COLO668 (cell line): ENCODE data around the gene DUOX2.
"Not testable (repeated sequence)": the region's sequence is repeated elsewhere in the genome, so short reads cannot be mapped to it uniquely, and the experiment has no call there.

ENCODE experiments used
- DNase-seq: peaks from one replicate; lab custom pipeline; 2025; ENCODE audit not compliant: unreplicated experiment; lab: John Stamatoyannopoulos, UW

Gene DUOX2

GRCh38 chr15:45102226-45102625 lies 11.7 kb downstream of the DUOX2 start:
- no peak for DNase-seq

DNA sequence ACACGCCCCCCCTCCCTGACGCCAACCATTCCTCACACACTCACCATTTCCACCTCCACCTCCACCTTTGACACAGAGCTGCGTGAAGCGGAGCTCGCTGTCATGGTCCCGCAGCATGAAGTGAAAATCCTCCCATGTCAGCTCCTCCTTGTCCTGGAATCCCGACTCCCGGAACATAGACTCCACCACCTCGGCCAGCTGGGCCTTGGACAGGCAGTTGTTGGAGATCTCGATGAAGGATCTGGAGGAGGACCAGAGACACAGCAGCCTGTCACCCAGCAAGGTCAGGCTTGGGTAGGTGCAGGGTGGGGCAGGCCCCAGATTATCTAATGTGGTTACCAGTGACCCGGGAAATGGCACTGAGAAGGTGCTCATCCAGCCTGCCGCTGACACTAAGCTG lies 12.2 kb downstream of the DUOX2 start:
- no peak for DNase-seq

DNA sequence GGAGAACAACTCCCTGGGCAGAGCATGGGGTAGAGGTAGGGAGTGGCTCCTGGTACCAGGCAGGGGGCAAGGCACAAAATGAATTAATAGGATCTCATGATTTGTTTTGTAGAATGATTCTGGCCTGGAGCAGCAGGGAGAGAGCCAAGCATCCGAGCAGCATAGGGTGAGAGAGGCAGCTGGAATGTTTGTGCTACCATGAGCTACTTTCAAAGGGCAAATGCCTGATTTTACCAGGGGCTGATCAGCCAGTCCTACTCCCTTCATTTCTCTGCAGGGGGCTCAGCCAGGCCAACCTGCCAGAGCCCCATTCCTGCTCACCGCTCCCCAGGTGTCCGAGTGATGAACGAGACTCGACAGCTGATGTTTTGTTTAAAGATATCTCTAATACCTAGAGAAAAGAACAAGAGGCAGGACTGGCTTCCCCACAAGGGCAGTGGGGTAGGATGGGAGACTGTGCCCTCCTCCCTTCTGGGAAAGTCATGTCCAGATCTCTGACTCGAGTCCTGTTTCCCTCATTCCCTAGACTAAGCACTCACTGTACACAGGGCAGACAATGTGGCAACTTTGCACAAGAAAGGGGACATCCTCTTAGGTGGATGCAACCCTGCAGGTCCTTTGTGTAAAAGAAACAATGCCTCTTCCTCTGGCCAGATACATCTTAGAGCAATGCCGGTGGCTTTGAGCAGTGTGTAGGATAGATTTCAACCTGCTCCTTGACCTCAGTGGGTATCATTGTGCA lies 12.9 kb downstream of the DUOX2 start:
- DNase-seq, result no peak

DNA sequence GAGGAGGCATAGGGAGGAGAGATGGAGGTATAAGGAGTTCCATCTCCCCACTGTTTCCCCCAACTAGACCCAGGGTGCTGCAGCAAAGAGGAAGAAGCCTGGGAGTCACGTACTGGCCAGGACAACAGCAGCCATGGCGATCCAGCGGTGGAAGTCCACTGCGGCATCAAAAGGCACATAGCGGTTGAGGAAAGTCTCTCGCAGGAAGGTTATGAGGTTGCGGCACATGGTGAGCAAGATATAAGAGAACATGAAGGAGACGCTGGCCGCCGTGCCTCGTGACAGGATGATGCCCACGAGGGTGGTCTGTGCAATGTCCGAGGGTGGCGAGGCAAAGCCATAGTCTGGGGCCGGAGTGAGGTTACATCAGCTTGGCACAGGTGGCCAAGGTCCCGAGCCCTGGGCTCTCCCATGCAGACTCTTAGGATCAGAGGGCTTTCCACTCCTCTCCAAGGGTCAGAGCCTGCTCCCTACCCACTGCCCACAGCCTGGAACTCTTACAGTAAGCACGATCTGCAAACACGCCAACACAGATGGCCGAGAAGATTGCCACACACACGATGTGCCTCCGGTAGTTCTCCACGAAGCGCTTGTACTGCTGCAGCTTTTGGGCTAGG lies 14.3 kb downstream of the DUOX2 start:
- DNase-seq, result no peak

DNA sequence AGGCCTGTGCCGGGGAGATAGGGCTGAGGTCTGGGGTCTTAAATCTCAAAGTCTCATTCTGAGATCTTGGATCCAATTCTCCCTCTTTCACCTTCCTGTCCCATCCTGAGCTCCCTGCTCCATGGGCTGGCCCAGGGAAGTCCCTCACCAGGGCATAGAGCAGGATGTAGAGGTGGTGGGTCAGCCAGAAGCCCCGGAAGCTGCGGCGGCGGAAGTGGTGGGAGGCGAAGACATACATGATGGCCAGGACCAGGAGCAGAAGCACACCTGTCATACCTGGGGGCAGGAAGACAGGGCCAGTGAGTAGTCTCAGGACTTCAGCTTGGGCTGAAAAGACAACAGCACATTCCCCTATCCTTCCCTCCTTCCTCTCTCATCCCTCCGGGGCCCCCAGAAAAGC lies 16.5 kb downstream of the DUOX2 start:
- DNase-seq, result no peak

GRCh38 chr15:45095661-45096060 lies 18.3 kb downstream of the DUOX2 start:
- DNase-seq, result no peak

GRCh38 chr15:45094358-45094730 lies 19.6 kb downstream of the DUOX2 start:
- DNase-seq, result no peak

- no peak for DNase-seq
Measured at GRCh38 chr15:45093622-45094357, 20.2 kb downstream of the DUOX2 start.

GRCh38 chr15:45093013-45093412 lies 21.0 kb downstream of the DUOX2 start:
- no peak for DNase-seq

GRCh38 chr15:45091576-45091975 lies 22.4 kb downstream of the DUOX2 start:
- DNase-seq, result no peak

DNA sequence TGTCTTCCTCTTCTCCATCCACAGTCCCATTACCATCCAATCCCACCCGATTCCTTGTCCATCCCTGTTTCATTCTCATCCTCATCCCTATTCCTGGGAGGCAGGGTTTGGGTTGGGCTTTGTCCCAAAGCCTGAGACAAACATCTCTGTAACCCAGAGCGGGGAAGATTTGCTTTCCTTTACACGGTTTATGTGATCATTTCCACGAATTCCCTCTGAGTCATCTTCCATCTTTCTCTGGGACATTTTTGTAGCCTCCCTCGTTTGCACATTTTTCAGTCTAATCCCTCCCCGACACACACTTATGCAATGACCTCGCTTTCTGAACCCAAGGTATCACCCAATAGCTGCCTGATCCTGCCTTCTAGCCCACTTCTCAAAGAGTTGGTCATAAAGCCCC lies 22.8 kb downstream of the DUOX2 start:
- DNase-seq, result no peak

DNA sequence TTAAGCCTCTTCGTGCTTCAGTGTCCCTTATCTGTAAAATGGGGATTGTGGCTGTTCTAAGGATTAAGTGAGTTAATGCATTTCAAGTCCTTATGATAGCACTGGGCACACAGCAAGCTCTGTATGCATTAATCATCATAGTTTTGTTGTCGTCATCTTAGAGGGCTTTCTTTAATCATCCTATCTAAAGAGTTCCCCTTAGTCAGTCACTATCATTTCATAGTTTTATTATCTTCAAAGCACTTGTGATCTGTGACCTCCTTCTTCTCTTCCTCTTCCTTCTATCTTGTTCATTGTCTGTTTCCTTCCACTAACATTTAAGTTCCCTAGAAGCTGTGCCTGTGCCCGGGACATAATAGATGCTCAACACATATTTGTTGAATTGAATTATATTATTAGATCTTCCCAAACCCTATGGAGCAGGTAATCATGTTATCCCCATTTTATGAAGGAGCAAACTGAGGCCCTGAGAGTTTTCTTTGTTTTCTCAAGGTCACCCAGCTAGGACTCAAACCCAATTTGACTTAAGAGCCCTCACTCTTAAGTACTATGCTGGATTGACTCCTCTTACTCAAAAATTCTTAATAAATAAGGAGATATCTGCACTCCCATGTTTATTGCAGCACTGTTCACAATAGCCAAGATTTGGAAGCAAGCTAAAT lies 24.1 kb downstream of the DUOX2 start:
- no peak for DNase-seq

- no peak for DNase-seq
Measured at GRCh38 chr15:45088801-45089711, 24.9 kb downstream of the DUOX2 start.

DNA sequence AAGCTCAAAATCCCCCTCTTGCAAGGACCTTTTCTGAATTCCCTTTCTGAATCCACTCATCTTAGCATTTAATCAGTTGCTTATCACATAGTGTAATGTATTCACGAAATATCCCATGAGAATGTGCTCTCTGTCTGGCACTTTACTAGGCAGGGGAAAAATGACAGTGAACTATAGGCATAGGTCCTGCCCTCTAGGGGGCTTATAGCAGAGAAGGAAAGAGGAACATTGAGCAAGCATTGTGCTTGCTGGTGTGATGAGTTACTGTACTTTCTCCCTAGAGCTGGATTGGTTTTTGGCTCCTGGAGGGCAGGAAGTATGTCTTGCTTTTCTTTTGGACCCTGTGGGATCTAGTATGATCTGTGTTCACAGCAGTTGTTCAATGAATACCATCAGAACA lies 26.5 kb downstream of the DUOX2 start:
- DNase-seq, result no peak

GRCh38 chr15:45084163-45084562 lies 29.8 kb downstream of the DUOX2 start:
- DNase-seq, result no peak

- no peak for DNase-seq
Measured at GRCh38 chr15:45083223-45083622, 30.7 kb downstream of the DUOX2 start.

DNA sequence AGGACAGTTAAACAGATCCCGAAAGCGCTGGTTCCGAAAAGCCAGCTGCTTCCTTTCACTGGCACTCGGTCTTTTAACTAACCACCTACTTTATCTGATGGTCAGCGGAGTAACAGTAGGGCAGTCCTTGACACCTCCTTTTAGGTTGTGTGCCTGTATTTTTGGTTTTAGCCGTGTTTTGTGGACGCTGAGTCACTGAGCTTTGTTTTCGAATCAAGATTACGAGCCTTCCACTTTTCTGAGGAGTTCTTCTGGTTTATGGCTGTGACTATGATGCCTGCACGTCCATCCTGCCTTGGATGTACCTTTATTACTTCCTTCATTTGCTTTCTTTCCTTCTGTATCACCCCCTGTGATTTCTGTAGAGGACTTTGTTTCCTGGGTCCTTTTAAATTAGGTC lies 31.6 kb downstream of the DUOX2 start:
- DNase-seq, result not testable (repeated sequence)

GRCh38 chr15:45080593-45080992 lies 33.4 kb downstream of the DUOX2 start:
- not testable (repeated sequence) for DNase-seq

DNA sequence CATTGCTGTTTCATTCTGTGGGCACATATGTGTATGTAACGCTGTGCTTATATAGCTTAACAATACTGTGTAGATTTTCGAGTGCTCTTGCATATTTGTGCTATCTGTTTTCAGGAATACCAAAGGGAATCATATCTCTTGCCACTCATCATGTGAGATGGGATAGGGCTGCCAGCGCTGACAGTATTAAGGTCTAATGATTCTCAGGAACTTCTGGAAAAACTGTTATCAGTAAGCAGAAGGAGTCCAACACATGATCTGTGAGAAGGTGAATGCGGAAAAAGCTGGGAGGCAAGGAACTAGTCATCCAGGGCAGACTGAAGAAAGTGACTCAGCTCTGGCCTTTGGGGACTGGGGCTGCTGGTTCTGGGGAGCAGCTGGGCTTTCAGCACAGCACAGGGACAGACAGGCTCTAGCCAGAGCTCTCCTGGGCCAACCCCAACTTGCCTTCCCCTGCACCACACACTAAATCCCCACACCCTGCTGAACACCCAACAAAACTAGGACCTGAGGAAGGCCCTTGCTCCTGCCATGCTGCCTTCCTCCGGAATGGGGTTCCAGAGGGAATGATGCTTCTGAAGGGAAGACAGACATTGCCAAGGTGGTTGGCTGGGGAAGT lies 34.2 kb downstream of the DUOX2 start:
- DNase-seq, result not testable (repeated sequence)

GRCh38 chr15:45079201-45079600 lies 34.8 kb downstream of the DUOX2 start:
- DNase-seq, result not testable (repeated sequence)
